ENCODE data around the gene ZC3H12A. TPM values are rescaled to one million over a fixed set of nuclear protein-coding genes. Genes with fewer than 3 reads are reported as not detected.

The ZC3H12A gene
- total RNA-seq (100 to 1,000 TPM in 2 of 5 donors, 10 to 100 TPM in 3; 49.5 to 131 (median 53.5) TPM), total RNA-seq (52.9 to 325 (median 134) reads per million in 29 experiments)
- 35.1 TPM for total RNA-seq (2013)

- Mint-ChIP-seq H3K4me1 (peaks cover 50 to 64% (median 63%) of the 10 kb centered on the region in 3 donors), H3K4me3 (peak within 1 kb of the TSS; percentile 92 to 98 (median 95)), H3K27me3 (no peaks in the 10 kb centered on the region), H3K36me3 (peaks cover 31% of the 10 kb centered on the region), H3K9me3 (no peaks in the 10 kb centered on the region), H3K27ac (peak within 1 kb of the TSS; percentile 97 to 100)
- Histone ChIP-seq H3K4me1 (ENCODE audit: control insufficient read depth in 1 of 2, extremely low read depth in 1 of 2, insufficient read depth in 2 of 2, low read length in 2 of 2) (peaks cover 40 to 69% of the 10 kb centered on the region in 2 experiments), H3K27ac (ENCODE audit: low read length) (peak within 1 kb of the TSS; percentile 98), H3K4me3 (ENCODE audit: control insufficient read depth in 1 of 2, extremely low read depth in 1 of 2, low read length in 1 of 2) (peak within 1 kb of the TSS; percentile 92 to 93), H3K27me3 (replicated peaks in 1 of 2; ENCODE audit: control insufficient read depth in 2 of 2, extremely low read depth in 1 of 2, insufficient read depth in 2 of 2, low read length in 1 of 2) (no peaks in the 10 kb centered on the region), H3K9me3 (no peaks in the 10 kb centered on the region), H3K36me3 (ENCODE audit: control insufficient read depth in 2 of 2, extremely low read depth in 1 of 2, insufficient read depth in 1 of 2, low read length in 1 of 2) (peaks cover 0 to 26% of the 10 kb centered on the region in 2 donors)
- DNase-seq (peak; percentile 83 to 97 (median 90)), ATAC-seq (replicated peaks in 1 of 4) (peak; percentile 65 to 79 (median 74))
- ChIA-PET POLR2A (interaction anchor here (0.6 to 0.7 kb wide), 4 partner anchors 37 to 155 kb away, joined by 3 to 4 read pairs (median 3); no protein-coding TSS in a partner anchor), CTCF (interaction anchor here in 1 of 2 donors (1.9 to 2.0 kb wide), 2 partner anchors 13 kb away, joined by 8 to 9 read pairs; no protein-coding TSS in a partner anchor)
- under 1% methylated on average over 58 of the region's 78 CpGs for WGBS (ENCODE audit: insufficient coverage)
These were observed at the start of gene ZC3H12A for GRCh38 chr1:37474046-37474696. Gene ZC3H12A (plus strand): TSS chr1:37474580. CDS start chr1:37475497, 917 bp downstream.

- Histone ChIP-seq H3K4me3 (ENCODE audit: control insufficient read depth in 1 of 2, extremely low read depth in 1 of 2, low read length in 1 of 2) (no peak overlapping the region), H3K27ac (ENCODE audit: low read length) (no peak overlapping the region), H3K36me3 (ENCODE audit: control insufficient read depth in 2 of 2, extremely low read depth in 1 of 2, insufficient read depth in 1 of 2, low read length in 1 of 2) (no peaks in the 10 kb centered on the region), H3K4me1 (ENCODE audit: control insufficient read depth in 1 of 2, extremely low read depth in 1 of 2, insufficient read depth in 2 of 2, low read length in 2 of 2) (no peaks in the 10 kb centered on the region), H3K27me3 (replicated peaks in 1 of 2; ENCODE audit: control insufficient read depth in 2 of 2, extremely low read depth in 1 of 2, insufficient read depth in 2 of 2, low read length in 1 of 2) (peaks cover 0 to 19% of the 10 kb centered on the region in 2 experiments), H3K9me3 (no peaks in the 10 kb centered on the region)
- Mint-ChIP-seq H3K4me3 (no peak overlapping the region), H3K27me3 (peaks cover 32 to 41% of the 10 kb centered on the region in 2 donors), H3K4me1 (no peaks in the 10 kb centered on the region), H3K36me3 (no peaks in the 10 kb centered on the region), H3K27ac (no peak overlapping the region), H3K9me3 (no peaks in the 10 kb centered on the region)
- ChIA-PET POLR2A (no interaction called here), CTCF (no interaction called here)
- 44% methylated on average over 3 of the region's 5 CpGs for WGBS (ENCODE audit: insufficient coverage)
- DNase-seq (no peak), ATAC-seq (replicated peaks in 1 of 4) (no peak)
These were observed 49.2 kb upstream of the ZC3H12A start for GRCh38 chr1:37425221-37425620.

GRCh38 chr1:37429029-37429428, 45.4 kb upstream of the ZC3H12A start:
- Mint-ChIP-seq H3K4me3 (no peak overlapping the region), H3K36me3 (no peaks in the 10 kb centered on the region), H3K9me3 (no peaks in the 10 kb centered on the region), H3K4me1 (no peaks in the 10 kb centered on the region), H3K27ac (no peak overlapping the region), H3K27me3 (peaks cover 25 to 33% of the 10 kb centered on the region in 2 donors)
- H3K9me3 ChIP-seq: no peaks in the 10 kb centered on the region
- H3K27me3 ChIP-seq (replicated peaks in 1 of 2; ENCODE audit: control insufficient read depth in 2 of 2, extremely low read depth in 1 of 2, insufficient read depth in 2 of 2, low read length in 1 of 2): peaks cover 0 to 35% of the 10 kb centered on the region in 2 experiments
- CTCF ChIA-PET: no interaction called here
- no peak overlapping the region for H3K4me3 ChIP-seq (ENCODE audit: control insufficient read depth in 1 of 2, extremely low read depth in 1 of 2, low read length in 1 of 2)
- ATAC-seq (replicated peaks in 1 of 4) (no peak), DNase-seq (no peak)
- POLR2A ChIA-PET: no interaction called here
- no peak overlapping the region for H3K27ac ChIP-seq (ENCODE audit: low read length)
- no peaks in the 10 kb centered on the region for H3K4me1 ChIP-seq (ENCODE audit: control insufficient read depth in 1 of 2, extremely low read depth in 1 of 2, insufficient read depth in 2 of 2, low read length in 2 of 2)
- no peaks in the 10 kb centered on the region for H3K36me3 ChIP-seq (ENCODE audit: control insufficient read depth in 2 of 2, extremely low read depth in 1 of 2, insufficient read depth in 1 of 2, low read length in 1 of 2)
- WGBS (ENCODE audit: insufficient coverage): 33% methylated on average over 1 of the region's 6 CpGs

DNA sequence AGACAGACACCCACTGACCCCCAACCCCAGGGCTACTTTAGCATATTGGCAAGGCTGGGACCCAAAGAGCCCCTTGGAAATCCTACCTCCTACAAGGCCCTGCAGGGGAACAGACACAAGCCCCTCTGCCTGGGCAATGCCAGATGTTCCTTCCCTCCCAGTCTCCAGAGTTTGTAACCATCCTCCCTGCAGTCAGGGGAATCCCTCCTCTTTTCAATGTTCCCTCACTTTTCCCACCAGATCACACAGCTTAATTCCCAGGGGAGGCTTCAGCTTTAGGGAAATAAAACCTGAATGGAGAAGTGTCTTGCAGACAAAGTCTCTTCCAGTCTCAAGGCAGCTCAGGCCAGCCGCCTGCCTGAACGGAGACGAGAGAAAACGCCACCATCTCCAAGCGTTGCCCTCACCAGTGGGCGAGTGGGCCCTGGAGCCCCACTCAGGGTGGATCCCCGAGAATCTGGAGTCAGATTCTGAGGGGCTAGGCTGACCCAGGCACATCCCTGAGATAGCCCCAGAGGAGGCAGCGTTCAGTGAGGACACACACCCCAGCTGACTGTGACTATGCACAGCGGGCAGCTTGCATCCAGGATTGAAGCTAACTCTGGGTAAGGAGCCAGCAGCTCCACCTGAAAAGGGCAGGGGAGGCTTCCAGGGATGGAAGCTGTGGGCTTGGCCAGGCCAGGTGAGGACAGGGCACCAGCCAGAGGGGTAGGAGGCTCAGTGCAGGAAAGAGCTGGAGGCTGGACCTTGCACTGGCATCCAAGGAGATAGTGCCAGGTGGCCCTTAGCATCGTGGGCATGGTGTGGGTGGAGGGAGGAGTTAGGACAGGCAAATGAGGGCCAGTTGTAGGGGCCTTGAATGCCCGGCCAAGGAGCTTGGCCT, 44.0 kb upstream of the ZC3H12A start:
- H3K27ac ChIP-seq (ENCODE audit: low read length): no peak overlapping the region
- CTCF ChIA-PET: no interaction called here
- Mint-ChIP-seq H3K27ac (no peak overlapping the region), H3K36me3 (no peaks in the 10 kb centered on the region), H3K27me3 (peaks cover 19 to 34% of the 10 kb centered on the region in 2 donors), H3K4me1 (no peaks in the 10 kb centered on the region), H3K4me3 (no peak overlapping the region), H3K9me3 (no peaks in the 10 kb centered on the region)
- DNase-seq (no peak), ATAC-seq (replicated peaks in 1 of 4) (no peak)
- POLR2A ChIA-PET: no interaction called here
- 57% methylated on average over 11 of the region's 11 CpGs for WGBS (ENCODE audit: insufficient coverage)
- H3K4me1 ChIP-seq (ENCODE audit: control insufficient read depth in 1 of 2, extremely low read depth in 1 of 2, insufficient read depth in 2 of 2, low read length in 2 of 2): no peaks in the 10 kb centered on the region
- H3K36me3 ChIP-seq (ENCODE audit: control insufficient read depth in 2 of 2, extremely low read depth in 1 of 2, insufficient read depth in 1 of 2, low read length in 1 of 2): no peaks in the 10 kb centered on the region
- H3K27me3 ChIP-seq (replicated peaks in 1 of 2; ENCODE audit: control insufficient read depth in 2 of 2, extremely low read depth in 1 of 2, insufficient read depth in 2 of 2, low read length in 1 of 2): peaks cover 0 to 43% of the 10 kb centered on the region in 2 experiments
- no peaks in the 10 kb centered on the region for H3K9me3 ChIP-seq
- no peak overlapping the region for H3K4me3 ChIP-seq (ENCODE audit: control insufficient read depth in 1 of 2, extremely low read depth in 1 of 2, low read length in 1 of 2)

- Mint-ChIP-seq H3K4me3 (no peak overlapping the region), H3K27me3 (peaks cover 17 to 28% of the 10 kb centered on the region in 2 donors), H3K36me3 (no peaks in the 10 kb centered on the region), H3K4me1 (no peaks in the 10 kb centered on the region), H3K9me3 (no peaks in the 10 kb centered on the region), H3K27ac (no peak overlapping the region)
- Histone ChIP-seq H3K9me3 (no peaks in the 10 kb centered on the region), H3K27ac (ENCODE audit: low read length) (no peak overlapping the region), H3K4me3 (ENCODE audit: control insufficient read depth in 1 of 2, extremely low read depth in 1 of 2, low read length in 1 of 2) (no peak overlapping the region), H3K4me1 (ENCODE audit: control insufficient read depth in 1 of 2, extremely low read depth in 1 of 2, insufficient read depth in 2 of 2, low read length in 2 of 2) (no peaks in the 10 kb centered on the region), H3K27me3 (replicated peaks in 1 of 2; ENCODE audit: control insufficient read depth in 2 of 2, extremely low read depth in 1 of 2, insufficient read depth in 2 of 2, low read length in 1 of 2) (peaks cover 0 to 50% of the 10 kb centered on the region in 2 experiments), H3K36me3 (ENCODE audit: control insufficient read depth in 2 of 2, extremely low read depth in 1 of 2, insufficient read depth in 1 of 2, low read length in 1 of 2) (no peaks in the 10 kb centered on the region)
- ChIA-PET CTCF (no interaction called here), POLR2A (no interaction called here)
- WGBS (ENCODE audit: insufficient coverage): 30% methylated on average over 2 of the region's 12 CpGs
- ATAC-seq (replicated peaks in 1 of 4): no peak
- DNase-seq: no peak
These were observed 41.7 kb upstream of the ZC3H12A start for GRCh38 chr1:37432716-37433115.

- no peak overlapping the region for H3K27ac ChIP-seq (ENCODE audit: low read length)
- DNase-seq (no peak), ATAC-seq (replicated peaks in 1 of 4) (no peak)
- 89% methylated on average over 6 of the region's 12 CpGs for WGBS (ENCODE audit: insufficient coverage)
- Mint-ChIP-seq H3K4me1 (no peaks in the 10 kb centered on the region), H3K27me3 (peaks cover 21 to 30% of the 10 kb centered on the region in 2 donors), H3K36me3 (no peaks in the 10 kb centered on the region), H3K4me3 (no peak overlapping the region), H3K9me3 (no peaks in the 10 kb centered on the region), H3K27ac (no peak overlapping the region)
- no peaks in the 10 kb centered on the region for H3K9me3 ChIP-seq
- H3K4me1 ChIP-seq (ENCODE audit: control insufficient read depth in 1 of 2, extremely low read depth in 1 of 2, insufficient read depth in 2 of 2, low read length in 2 of 2): no peaks in the 10 kb centered on the region
- ChIA-PET POLR2A (no interaction called here), CTCF (interaction anchor here in 1 of 2 donors (0.5 kb wide), 1 partner anchor 259 kb away, joined by 3 read pairs; no protein-coding TSS in a partner anchor)
- H3K36me3 ChIP-seq (ENCODE audit: control insufficient read depth in 2 of 2, extremely low read depth in 1 of 2, insufficient read depth in 1 of 2, low read length in 1 of 2): no peaks in the 10 kb centered on the region
- H3K4me3 ChIP-seq (ENCODE audit: control insufficient read depth in 1 of 2, extremely low read depth in 1 of 2, low read length in 1 of 2): no peak overlapping the region
- peaks cover 0 to 53% of the 10 kb centered on the region in 2 experiments for H3K27me3 ChIP-seq (replicated peaks in 1 of 2; ENCODE audit: control insufficient read depth in 2 of 2, extremely low read depth in 1 of 2, insufficient read depth in 2 of 2, low read length in 1 of 2)
These were observed 41.2 kb upstream of the ZC3H12A start for GRCh38 chr1:37433171-37433570.

All from T-cell (primary cell).